SU-DHL-6 (cell line): ENCODE data around the gene BFSP1.

ENCODE experiments used
- EZH2phosphoT487 ChIP-seq: fragments of 200-600 bp; sonication (generic), shearing (Covaris generic); conservative IDR thresholded peaks from 2 replicates; pipeline ENCODE4 v1.6.1; 2018; ENCODE audit warnings: mild to moderate bottlenecking, antibody characterized with exemption, low read length, moderate library complexity, mixed read lengths
- TF ChIP-seq, protein P1 (sequence below): fragments of 200-600 bp; sonication (generic); IDR thresholded peaks from one replicate; pipeline ENCODE4 v1.5.1; 2017; ENCODE audit warnings: antibody characterized with exemption, mild to moderate bottlenecking, low read length, moderate library complexity; ENCODE audit not compliant: insufficient read depth, poor library complexity, severe bottlenecking

DNA sequence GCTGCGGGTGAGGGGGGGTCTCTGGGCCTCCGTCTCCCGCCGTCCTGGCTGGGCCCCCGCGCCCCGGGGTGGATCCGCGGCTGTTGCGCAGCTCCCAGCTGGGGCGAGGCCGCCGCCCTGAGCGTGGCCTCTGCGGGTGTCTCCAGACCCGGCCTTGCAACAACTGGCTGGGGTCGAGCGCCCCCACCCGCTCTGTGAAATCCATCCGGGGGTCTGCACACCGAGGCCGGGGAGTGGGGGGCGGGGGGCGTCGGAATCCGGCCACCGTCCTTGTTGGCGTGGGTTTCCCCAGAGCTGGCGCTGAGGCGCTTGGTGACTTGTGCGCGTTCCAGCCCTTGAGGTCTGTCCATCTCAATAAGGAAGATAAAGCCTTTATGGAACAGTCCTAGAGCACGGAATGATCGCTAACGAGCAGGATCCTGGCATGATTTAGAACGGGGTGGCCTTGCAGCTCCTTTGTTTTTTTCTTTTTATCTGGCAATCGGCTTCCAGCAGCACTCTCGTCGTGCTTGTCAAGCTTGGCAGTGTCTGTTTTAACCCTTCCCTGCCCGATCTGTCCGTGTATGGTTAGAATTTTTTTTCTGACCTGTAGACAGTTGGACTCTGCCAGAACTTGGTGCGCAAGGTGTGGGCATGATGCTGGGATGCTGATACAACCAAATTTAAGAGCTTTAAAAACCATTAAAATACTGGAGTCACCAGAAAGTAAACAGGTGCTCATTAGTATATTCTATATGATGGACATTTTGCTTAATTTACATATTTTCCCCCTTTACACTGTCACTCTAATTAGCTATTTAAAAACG lies 39.4 kb upstream of the BFSP1 start:
- TF ChIP-seq, protein P1, sequence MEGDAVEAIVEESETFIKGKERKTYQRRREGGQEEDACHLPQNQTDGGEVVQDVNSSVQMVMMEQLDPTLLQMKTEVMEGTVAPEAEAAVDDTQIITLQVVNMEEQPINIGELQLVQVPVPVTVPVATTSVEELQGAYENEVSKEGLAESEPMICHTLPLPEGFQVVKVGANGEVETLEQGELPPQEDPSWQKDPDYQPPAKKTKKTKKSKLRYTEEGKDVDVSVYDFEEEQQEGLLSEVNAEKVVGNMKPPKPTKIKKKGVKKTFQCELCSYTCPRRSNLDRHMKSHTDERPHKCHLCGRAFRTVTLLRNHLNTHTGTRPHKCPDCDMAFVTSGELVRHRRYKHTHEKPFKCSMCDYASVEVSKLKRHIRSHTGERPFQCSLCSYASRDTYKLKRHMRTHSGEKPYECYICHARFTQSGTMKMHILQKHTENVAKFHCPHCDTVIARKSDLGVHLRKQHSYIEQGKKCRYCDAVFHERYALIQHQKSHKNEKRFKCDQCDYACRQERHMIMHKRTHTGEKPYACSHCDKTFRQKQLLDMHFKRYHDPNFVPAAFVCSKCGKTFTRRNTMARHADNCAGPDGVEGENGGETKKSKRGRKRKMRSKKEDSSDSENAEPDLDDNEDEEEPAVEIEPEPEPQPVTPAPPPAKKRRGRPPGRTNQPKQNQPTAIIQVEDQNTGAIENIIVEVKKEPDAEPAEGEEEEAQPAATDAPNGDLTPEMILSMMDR = no peak
- no peak for TF ChIP-seq EZH2phosphoT487
